HK-2 (cell line): ENCODE results near the gene TIMP4.

Source experiments
- DNase-seq: peaks from one replicate; pipeline ENCODE4 v3.0.0-alpha.2; 2018; ENCODE audit not compliant: unreplicated experiment

The TIMP4 gene

DNA sequence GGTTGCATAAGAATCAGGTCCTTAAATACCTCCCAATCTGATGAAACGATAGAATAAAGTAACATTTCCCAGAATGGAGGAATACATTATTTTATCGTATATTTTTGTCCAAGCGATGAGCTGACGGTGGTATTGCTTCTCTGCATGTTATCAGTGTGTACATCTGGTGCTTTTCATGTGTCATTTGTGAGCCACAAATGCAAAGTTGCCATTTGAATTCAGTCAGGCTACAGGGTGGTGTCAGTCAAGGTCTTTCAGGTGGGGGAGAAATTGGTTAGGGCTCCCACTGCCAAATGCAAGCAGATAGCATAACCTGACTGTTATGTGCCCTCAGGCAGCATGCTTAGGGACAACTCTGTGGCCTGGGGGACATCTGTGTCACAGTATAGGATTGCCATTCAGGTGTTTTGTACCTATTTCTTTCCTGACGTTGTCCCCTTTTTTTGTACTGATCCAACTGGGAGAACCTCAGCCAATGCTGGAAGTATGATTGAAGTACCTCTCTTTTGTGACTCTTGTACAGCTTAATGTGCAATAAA, 26.5 kb upstream of the TIMP4 start:
- DNase-seq: no peak

GRCh38 chr3:12184541-12184940, 25.8 kb upstream of the TIMP4 start:
- no peak for DNase-seq

GRCh38 chr3:12182687-12183441, 24.2 kb upstream of the TIMP4 start:
- DNase-seq: no peak

- no peak for DNase-seq
Measured at GRCh38 chr3:12181806-12182205, 23.1 kb upstream of the TIMP4 start.

GRCh38 chr3:12181301-12181700, 22.6 kb upstream of the TIMP4 start:
- no peak for DNase-seq

DNA sequence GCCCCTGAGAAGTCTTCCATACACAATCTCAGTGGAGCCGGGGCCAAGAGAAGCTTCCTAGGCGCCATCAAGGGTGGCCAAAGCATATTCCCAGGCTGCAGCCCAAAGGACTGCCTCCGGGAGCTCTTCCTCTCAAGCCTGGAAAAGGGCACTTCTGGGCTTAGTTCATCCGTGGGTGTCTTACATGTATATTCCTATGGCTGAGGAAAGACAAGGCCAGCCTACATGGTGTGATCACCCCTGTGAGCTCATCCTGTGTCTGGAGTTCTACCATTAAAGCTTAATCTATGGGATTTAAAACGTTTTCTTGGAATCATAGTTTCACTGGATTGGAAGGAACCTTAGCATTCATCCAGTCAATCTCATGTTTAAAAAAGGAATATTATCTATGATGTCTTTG, 21.9 kb upstream of the TIMP4 start:
- no peak for DNase-seq

GRCh38 chr3:12180218-12180617, 21.5 kb upstream of the TIMP4 start:
- peak; percentile 86 for DNase-seq

DNA sequence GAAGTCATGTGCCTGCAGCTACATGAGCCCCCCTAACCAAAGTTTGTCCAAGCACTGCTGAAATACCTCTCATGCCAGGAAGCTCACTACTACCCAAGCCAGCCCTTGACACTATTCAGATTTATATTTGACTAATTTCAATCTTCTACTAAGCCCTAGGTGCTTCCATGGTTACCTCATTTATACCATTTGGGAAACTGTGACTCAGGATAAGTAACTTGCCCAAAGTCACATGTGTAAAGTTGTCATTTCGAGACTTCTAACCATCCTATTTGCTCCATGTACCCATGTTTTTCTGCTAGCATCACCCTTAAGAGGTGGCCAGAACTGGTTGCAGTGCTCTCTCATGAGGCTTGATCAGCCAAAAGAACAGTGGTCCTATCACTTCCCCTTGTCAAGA, 20.7 kb upstream of the TIMP4 start:
- DNase-seq: no peak

- DNase-seq: peak; percentile 59
Measured at GRCh38 chr3:12178091-12178820, 19.5 kb upstream of the TIMP4 start.

- DNase-seq: no peak
Measured at GRCh38 chr3:12177126-12177525, 18.4 kb upstream of the TIMP4 start.

GRCh38 chr3:12175844-12176453, 17.2 kb upstream of the TIMP4 start:
- DNase-seq: peak; percentile 33

GRCh38 chr3:12175137-12175593, 16.5 kb upstream of the TIMP4 start:
- DNase-seq: no peak

DNA sequence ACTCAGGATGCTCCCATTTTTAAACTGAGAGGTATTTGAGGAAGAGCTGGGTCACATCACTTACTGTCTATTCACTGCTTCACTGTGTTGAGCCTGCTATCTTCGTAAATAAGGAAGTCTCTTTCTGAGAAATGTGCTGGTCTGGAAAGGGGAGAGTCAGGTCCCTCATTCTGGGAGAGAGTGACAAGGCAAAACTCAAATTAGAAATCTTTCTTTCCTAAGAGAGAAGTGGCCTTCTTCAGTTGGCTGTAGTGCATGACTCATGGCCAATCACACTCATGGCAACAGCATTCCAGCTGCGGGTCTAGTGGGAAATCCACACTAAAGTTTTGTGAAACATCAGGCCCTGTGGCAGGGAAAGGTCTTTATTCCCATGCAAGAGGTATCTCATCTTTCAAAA, 11.5 kb upstream of the TIMP4 start:
- DNase-seq: no peak

- DNase-seq: no peak
Measured at GRCh38 chr3:12165909-12166308, 7.2 kb upstream of the TIMP4 start.

- no peak for DNase-seq
Measured at GRCh38 chr3:12159227-12159601, 502 bp upstream of the TIMP4 start.

GRCh38 chr3:12157026-12157425, 1.7 kb downstream of the TIMP4 start:
- DNase-seq: no peak

DNA sequence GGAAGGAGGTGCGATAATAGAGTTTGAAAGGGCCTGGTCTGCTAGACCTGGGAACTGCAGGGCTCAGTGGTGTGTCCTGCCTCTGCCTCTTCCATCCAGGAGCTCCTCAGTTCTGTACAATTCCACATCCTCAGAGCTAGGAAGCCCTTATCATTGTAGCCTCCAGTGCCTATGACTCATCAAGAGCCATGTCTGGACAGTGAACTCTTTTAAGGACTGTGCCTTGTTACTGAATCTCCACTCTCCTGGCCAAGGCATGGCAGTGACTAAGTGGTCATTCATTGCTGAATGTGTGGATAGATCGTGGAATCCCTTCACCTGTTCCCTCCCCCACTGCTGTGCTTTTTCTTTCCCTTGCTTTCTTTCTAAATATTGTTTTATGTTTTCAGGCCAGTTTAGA, 2.9 kb downstream of the TIMP4 start:
- DNase-seq: no peak

GRCh38 chr3:12155264-12155663, 3.4 kb downstream of the TIMP4 start:
- no peak for DNase-seq

DNA sequence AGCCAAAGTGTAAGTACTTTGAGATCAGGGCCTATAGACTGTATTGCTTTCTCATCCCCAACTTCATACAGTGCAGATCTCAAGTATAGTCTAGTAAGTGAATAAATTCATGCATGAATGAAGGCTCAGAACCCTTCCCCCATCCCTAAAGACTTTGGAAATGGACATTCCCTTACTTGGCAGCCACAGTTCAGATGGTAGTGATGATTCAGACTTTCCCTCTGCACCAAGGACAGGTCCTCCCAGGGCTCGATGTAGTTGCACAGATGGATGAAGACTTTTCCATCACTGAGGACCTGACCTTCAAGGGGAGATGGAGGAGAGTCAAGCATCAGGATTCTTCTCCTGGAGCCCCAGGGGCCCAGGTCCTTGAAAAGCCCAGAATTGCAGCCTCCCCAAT, 4.6 kb downstream of the TIMP4 start:
- no peak for DNase-seq

DNA sequence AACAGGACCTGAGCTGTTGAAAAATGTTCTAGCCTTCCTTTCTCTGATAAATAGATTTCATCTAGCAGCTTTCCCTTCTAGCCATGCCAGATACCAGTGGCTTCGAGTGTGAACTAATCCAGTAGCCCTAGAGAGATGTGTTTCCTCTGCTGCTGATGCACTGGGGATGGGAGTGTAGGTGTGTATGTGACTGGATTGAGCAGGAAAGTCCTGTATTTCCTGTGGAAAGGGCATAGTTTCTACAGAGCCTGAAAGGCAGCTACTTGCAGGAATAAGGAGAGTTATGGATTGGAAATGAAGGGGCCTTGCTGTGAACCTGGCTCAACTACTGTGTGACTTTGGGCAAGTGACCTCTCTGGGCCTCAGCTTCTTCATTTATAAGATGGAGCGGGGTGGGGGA, 8.6 kb downstream of the TIMP4 start:
- no peak for DNase-seq

- DNase-seq: no peak
Measured at GRCh38 chr3:12149029-12149428, 9.7 kb downstream of the TIMP4 start.

DNA sequence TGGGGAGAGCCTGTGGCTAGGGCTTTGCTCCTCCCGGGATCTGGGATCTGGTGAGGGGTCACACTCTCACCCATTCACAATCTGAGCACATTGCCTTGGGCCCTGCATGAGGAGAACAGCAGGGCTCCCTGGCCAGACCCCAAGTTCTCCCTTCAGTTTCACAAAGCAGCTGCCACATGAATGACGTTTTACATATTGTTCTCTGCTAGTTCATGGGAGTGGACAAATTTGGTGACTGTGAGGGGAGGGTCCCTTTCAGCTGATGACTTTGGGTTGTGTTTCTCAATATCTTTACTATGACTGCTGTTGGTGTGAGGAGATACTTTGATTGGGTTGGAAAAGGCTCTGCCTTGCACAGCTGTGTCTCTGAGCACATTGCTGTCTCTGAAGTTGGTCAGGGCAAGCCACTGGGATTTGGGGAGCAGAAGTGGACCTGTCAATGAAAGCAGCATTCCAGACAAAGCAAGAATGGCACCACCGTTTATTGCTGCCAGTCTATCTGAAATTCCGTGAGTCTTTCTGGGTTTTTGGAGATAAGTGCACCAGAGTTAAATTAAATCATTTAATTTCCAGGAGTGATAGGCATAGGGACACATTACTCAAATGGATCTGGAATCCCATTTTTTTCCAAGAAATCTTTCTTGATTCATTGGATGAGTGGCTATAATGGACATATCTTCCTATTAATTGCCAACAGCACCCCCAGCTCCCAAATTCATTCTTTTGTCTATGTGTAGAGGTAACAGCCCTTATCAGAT, 10.3 kb downstream of the TIMP4 start:
- no peak for DNase-seq
